K562 (cell line): ENCODE results near the gene SEC23A. TPM values are rescaled to one million over a fixed set of nuclear protein-coding genes. Genes with fewer than 3 reads are reported as not detected.

ENCODE experiments used
- ATAC-seq: fragments of 200-7000 bp; cut with Tn5 transposase; 3 replicates; pipeline ENCODE4 v1.9.1; 2020; ENCODE audit warnings: moderate library complexity
- BruUV-seq: library from RNA; stranded (reverse); fragments of 400-500 nt; replicated peaks from 2 replicates; lab custom pipeline; 2021; lab: Mats Ljungman, UMichigan
- CTCF ChIA-PET: fragments of 300-600 bp; formaldehyde crosslinking; extraction: SDS; loops from one replicate; lab custom pipeline; 2021; ENCODE audit warnings: low intra/inter-chr PET ratio; lab: Yijun Ruan, JAX
- POLR2A ChIA-PET: fragments of 300-600, 350-650 bp; sonication (Branson Sonifier 250); formaldehyde crosslinking; extraction: SDS; loops from one replicate; lab custom pipeline; 2021; ENCODE audit warnings: antibody characterized with exemption, inconsistent platforms; lab: Yijun Ruan, JAX
- DNase-seq, 4 experiments: peaks; one replicate each; pipeline versions ENCODE4 v3.0.0 to v3.0.0-alpha.2; 2011 to 2018; ENCODE audit warnings: low spot score in 3 of 4, mixed read lengths in 3 of 4; ENCODE audit errors: extremely low read depth in 1 of 4
- FAIRE-seq: peaks from 2 replicates; lab custom pipeline; 2011; peaks lifted over from hg19 to GRCh38; lab: Jason Lieb, UNC
- H2AFZ ChIP-seq: 2 replicates; pipeline ENCODE4 v1.6.0; 2011; ENCODE audit warnings: low read depth, low read length, control low read depth, inconsistent platforms
- H3K27ac ChIP-seq: fragments of 200-600 bp; 3 replicates; pipeline ENCODE4 v1.8.0; 2011; ENCODE audit warnings: low read depth, mild to moderate bottlenecking, control low read depth, inconsistent platforms, low read length, moderate library complexity, mixed read lengths; ENCODE audit errors: extremely low read depth
- H3K27me3 ChIP-seq, 2 experiments: fragments of 300-600 bp in 1 of 2; 2 replicates in 1 of 2; 3 replicates in 1 of 2; pipeline versions ENCODE4 v1.6.0 to v1.8.0; 2011; ENCODE audit warnings: inconsistent platforms in 2 of 2, low read length in 2 of 2, mild to moderate bottlenecking in 1 of 2, mixed read lengths in 1 of 2, moderate library complexity in 1 of 2; ENCODE audit not compliant: control insufficient read depth in 2 of 2, insufficient read depth in 2 of 2
- H3K36me3 ChIP-seq: fragments of 300-600 bp; 3 replicates; pipeline ENCODE4 v1.8.0; 2011; ENCODE audit warnings: mild to moderate bottlenecking, low read length, inconsistent platforms; ENCODE audit not compliant: control insufficient read depth, insufficient read depth
- H3K4me1 ChIP-seq, 2 experiments: fragments of 200-600 bp in 1 of 2; replicated peaks in 1 of 2; 2 replicates in 1 of 2; 3 replicates in 1 of 2; pipeline versions ENCODE4 v1.5.1 to v1.8.0; 2011; ENCODE audit warnings: inconsistent platforms in 2 of 2, low read length in 2 of 2, mild to moderate bottlenecking in 1 of 2, mixed read lengths in 1 of 2, moderate library complexity in 1 of 2; ENCODE audit not compliant: control insufficient read depth in 2 of 2, insufficient read depth in 2 of 2
- H3K4me2 ChIP-seq: 2 replicates; pipeline ENCODE4 v1.6.1; 2011; ENCODE audit warnings: low read length, control low read depth, inconsistent platforms, mixed read lengths; ENCODE audit not compliant: insufficient read depth
- H3K4me3 ChIP-seq: fragments of 200-600 bp; sonication (generic), shearing (Covaris generic); 2 replicates; pipeline ENCODE4 v1.5.1; 2016; ENCODE audit warnings: control low read depth, inconsistent platforms
- H3K79me2 ChIP-seq: fragments of 200-600 bp; 3 replicates; pipeline ENCODE4 v1.8.0; 2011; ENCODE audit warnings: low read length, inconsistent platforms; ENCODE audit not compliant: control insufficient read depth, insufficient read depth
- H3K9ac ChIP-seq, 2 experiments: 2 replicates each; pipeline versions ENCODE4 v1.6.0 to v1.6.1; 2011; ENCODE audit warnings: low read depth in 2 of 2, low read length in 2 of 2, control low read depth in 1 of 2, inconsistent platforms in 1 of 2, mild to moderate bottlenecking in 1 of 2, mixed read lengths in 1 of 2; ENCODE audit not compliant: insufficient read depth in 1 of 2
- H3K9me1 ChIP-seq: one replicate; pipeline ENCODE4 v1.6.0; 2011; ENCODE audit warnings: inconsistent platforms, mild to moderate bottlenecking, low read length, moderate library complexity; ENCODE audit not compliant: control insufficient read depth, insufficient read depth
- H3K9me3 ChIP-seq: replicated peaks from 2 replicates; pipeline ENCODE4 v1.5.1; 2011; ENCODE audit warnings: low read depth, low read length, inconsistent platforms; ENCODE audit not compliant: control insufficient read depth, insufficient read depth
- H4K20me1 ChIP-seq: replicated peaks from 2 replicates; pipeline ENCODE4 v1.6.1; 2011; ENCODE audit warnings: low read length, inconsistent platforms, mixed read lengths; ENCODE audit not compliant: control insufficient read depth, insufficient read depth
- ATF7 ChIP-seq: fragments of 450-650 bp; IDR thresholded peaks from 2 replicates; pipeline ENCODE4 v1.7.1; 2014; ENCODE audit warnings: mild to moderate bottlenecking, moderate library complexity
- CREM ChIP-seq: IDR thresholded peaks from 2 replicates; pipeline ENCODE4 v1.6.1; 2014; ENCODE audit warnings: antibody characterized with exemption, low read depth
- DMBX1 ChIP-seq: fragments of 250-450 bp; sonication (Bioruptor Pico); IDR thresholded peaks from 2 replicates; pipeline ENCODE4 v1.8.0; 2022; ENCODE audit warnings: inconsistent platforms, mild to moderate bottlenecking, moderate library complexity, borderline replicate concordance
- FOXA3 ChIP-seq, 2 experiments: fragments of 450-650 bp in 1 of 2; sonication (generic) in 1 of 2; formaldehyde crosslinking; IDR thresholded peaks in 1 of 2; conservative IDR thresholded peaks in 1 of 2; 2 replicates each; pipeline versions ENCODE4 v1.4.0 to v1.8.0; 2020 to 2022; ENCODE audit warnings: mild to moderate bottlenecking in 2 of 2, missing genetic modification reagents in 1 of 2
- HMBOX1 ChIP-seq: sonication (generic); IDR thresholded peaks from 2 replicates; pipeline ENCODE4 v1.6.1; 2016
- KAT7 ChIP-seq: sonication (generic); formaldehyde crosslinking; IDR thresholded peaks from 2 replicates; pipeline ENCODE4 v1.8.0; 2022; ENCODE audit warnings: missing genetic modification reagents, mild to moderate bottlenecking, borderline replicate concordance
- NR2C1 ChIP-seq, 2 experiments: fragments of 450-650 bp; IDR thresholded peaks; 2 replicates each; pipeline ENCODE4 v1.6.1; 2017; ENCODE audit warnings: mild to moderate bottlenecking in 2 of 2, antibody characterized with exemption in 1 of 2, inconsistent platforms in 1 of 2, missing compliant biosample characterization in 1 of 2, missing genetic modification characterization in 1 of 2
- ZNF3 ChIP-seq: fragments of 250-450 bp; sonication (Bioruptor Pico); IDR thresholded peaks from 2 replicates; pipeline ENCODE4 v1.5.0; 2021; ENCODE audit warnings: mild to moderate bottlenecking, moderate library complexity
- WGBS: fragments of 100-300 bp; shearing (Covaris generic); methylation state at CpG from one replicate; pipeline ENCODE4 v1.1.6; 2016; ENCODE audit warnings: low coverage, mixed read lengths; ENCODE audit not compliant: insufficient coverage; ENCODE audit errors: missing lambda C conversion rate; 5-methylcytosine and 5-hydroxymethylcytosine counted together
- in situ Hi-C: fragments of 300-500 bp; cut with MboI; formaldehyde crosslinking; loops from 4 replicates; pipeline ENCODE4 v1.15.0; 2018; ENCODE audit warnings: inconsistent platforms, mixed read lengths
- intact Hi-C: fragments of 100-400 bp; cut with micrococcal nuclease; formaldehyde crosslinking; loops from 2 replicates; pipeline ENCODE4 v1.14.2; 2022
- polyA plus RNA-seq, 8 experiments: library from polyadenylated mRNA; depleted of rRNA in 4 of 8; stranded (reverse) in 5 of 8; unstranded in 3 of 8; fragments of >200 nt; fragmentation: Nextera tagmentation in 2 of 8; fragmentation: Illumina TruSeq in 1 of 8; extraction: Ambion mirVana in 2 of 8; extraction: Trizol in 1 of 8; gene quantifications; 2 replicates each; pipeline versions ENCODE4 v1.2.1 to v1.2.3, GENCODE V29; 2011 to 2014; ENCODE audit warnings: inconsistent platforms in 1 of 8, missing spikeins in 1 of 8
- total RNA-seq, 7 experiments: library from RNA; depleted of rRNA in 6 of 7; stranded (reverse); fragments of >200 nt in 6 of 7; fragmentation: Illumina TruSeq in 2 of 7; extraction: Trizol in 2 of 7; gene quantifications; 2 replicates each; pipeline versions ENCODE4 v1.2.1 to v1.2.3, GENCODE V29; 2011 to 2021; ENCODE audit warnings: low replicate concordance in 1 of 7

SEC23A gene
- total and polyA plus RNA-seq, 9 of the 15 experiments (the other 6 are each of a cell fraction or from before 2014, with no cell fraction given): 5.5 to 47.0 (median 14.5) TPM

GRCh38 chr14:39102265-39102968 lies 618 bp downstream of the SEC23A start:
- 0 out of 2 replicates have a peak, but pooled peaks have one; percentile 8 for TF ChIP-seq CREM
- no peak for TF ChIP-seq DMBX1
- TF ChIP-seq NR2C1 (IDR thresholded peaks at IDR 0.05): no peak
- TF ChIP-seq NR2C1 (tag; IDR thresholded peaks at IDR 0.05): peak; percentile 37; the same call in 1 of the 2 replicates
- TF ChIP-seq ATF7: peak; percentile 49
- TF ChIP-seq KAT7 (CRISPR knock-in tag): no peak
- peak; percentile 28; the same call in 1 of the 2 replicates for TF ChIP-seq HMBOX1
- no peak for TF ChIP-seq FOXA3 (CRISPR knock-in tag; conservative IDR thresholded peaks at IDR 0.05 in 1 of 2, IDR thresholded peaks at IDR 0.05 in 1 of 2)
- TF ChIP-seq ZNF3: no peak
- H3K27me3 ChIP-seq: no peaks in the 10 kb centered on the region
- H3K9me1 ChIP-seq: no peaks in the 10 kb centered on the region
- H3K79me2 ChIP-seq: peaks cover 19% of the 10 kb centered on the region
- POLR2A ChIA-PET: interaction anchor here (0.7 to 2.3 kb wide), 4 partner anchors 21 to 581 kb away, joined by 3 to 11 read pairs (median 4); partner anchors contain the start of gene TRAPPC6B
- WGBS: 5% methylated on average over 15 of the region's 23 CpGs
- H2AFZ ChIP-seq: peak overlapping the region; percentile 85
- H3K27ac ChIP-seq: peak overlapping the region; percentile 80; the same call in 2 of the 3 replicates
- no peaks in the 10 kb centered on the region for H3K9me3 ChIP-seq
- H3K4me2 ChIP-seq: peak overlapping the region; percentile 83
- CTCF ChIA-PET: interaction anchor here (0.6 to 0.7 kb wide), 2 partner anchors 40 to 75 kb away, joined by 3 to 5 read pairs; no protein-coding TSS in a partner anchor
- FAIRE-seq (peak; percentile 77), DNase-seq (peak in 2 of 4 experiments; percentile 21 to 30), ATAC-seq (peak; percentile 56)
- peak overlapping the region; percentile 83 to 98 for H3K9ac ChIP-seq
- peaks cover 0 to 8% of the 10 kb centered on the region in 2 experiments; a peak in 2 of 5 replicates for H3K4me1 ChIP-seq
- TSS peak; percentile 54 for BruUV-seq
- intact Hi-C loops: no loop called here
- in situ Hi-C loops: loop anchor here (10.0 kb wide), 1 partner anchor 322 kb away; no protein-coding TSS in a partner anchor
- no peaks in the 10 kb centered on the region for H3K36me3 ChIP-seq
- H3K4me3 ChIP-seq: peak overlapping the region; percentile 88
- no peaks in the 10 kb centered on the region for H4K20me1 ChIP-seq
